ENCODE measurements around the gene CHRNA4. TPM values are rescaled to one million over a fixed set of nuclear protein-coding genes. Genes with fewer than 3 reads are reported as not detected.
"Not testable (repeated sequence)": the region's sequence is repeated elsewhere in the genome, so short reads cannot be mapped to it uniquely, and the experiment has no call there.

The CHRNA4 gene
- total RNA-seq, 2 donors from 2014 or later, result not detected

- ATAC-seq, result no peak
- no peak for DNase-seq
- intact Hi-C loops (cut with DNase I, micrococcal nuclease), result loop anchor here in 1 of 2 donors (5.0 kb wide), 1 partner anchor 70 kb away; no protein-coding TSS in a partner anchor
Measured at GRCh38 chr20:63382551-63383300, 21.6 kb upstream of the CHRNA4 start.

- DNase-seq (no peak), ATAC-seq (no peak)
- intact Hi-C loops (cut with DNase I, micrococcal nuclease), result loop anchor here in 1 of 2 donors (5.0 kb wide), 1 partner anchor 70 kb away; no protein-coding TSS in a partner anchor
Measured at GRCh38 chr20:63381781-63382431, 20.8 kb upstream of the CHRNA4 start.

- DNase-seq (no peak), ATAC-seq (no peak)
- intact Hi-C loops (cut with DNase I, micrococcal nuclease), result loop anchor here in 1 of 2 donors (5.0 kb wide), 1 partner anchor 68 kb away; no protein-coding TSS in a partner anchor
Measured at GRCh38 chr20:63380346-63380870, 19.3 kb upstream of the CHRNA4 start.

GRCh38 chr20:63379872-63380271 lies 18.7 kb upstream of the CHRNA4 start:
- intact Hi-C loops (cut with DNase I, micrococcal nuclease), result loop anchor here in 1 of 2 donors (5.0 kb wide), 1 partner anchor 68 kb away; no protein-coding TSS in a partner anchor
- DNase-seq, ATAC-seq: not testable (repeated sequence)

GRCh38 chr20:63379296-63379695 lies 18.1 kb upstream of the CHRNA4 start:
- ATAC-seq (no peak), DNase-seq (no peak)
- intact Hi-C loops (cut with DNase I, micrococcal nuclease), result no loop called here

- intact Hi-C loops (cut with DNase I, micrococcal nuclease), result no loop called here
- DNase-seq (no peak), ATAC-seq (no peak)
Measured at GRCh38 chr20:63378626-63379025, 17.5 kb upstream of the CHRNA4 start.

GRCh38 chr20:63377951-63378381 lies 16.8 kb upstream of the CHRNA4 start:
- no peak for ATAC-seq
- intact Hi-C loops (cut with DNase I, micrococcal nuclease), result no loop called here
- DNase-seq, result no peak

GRCh38 chr20:63377256-63377941 lies 16.2 kb upstream of the CHRNA4 start:
- no peak for DNase-seq
- intact Hi-C loops (cut with DNase I, micrococcal nuclease), result no loop called here
- no peak for ATAC-seq

GRCh38 chr20:63376283-63377250 lies 15.4 kb upstream of the CHRNA4 start:
- DNase-seq (no peak), ATAC-seq (no peak)
- intact Hi-C loops (cut with DNase I, micrococcal nuclease), result no loop called here

GRCh38 chr20:63375438-63375837 lies 14.3 kb upstream of the CHRNA4 start:
- no peak for DNase-seq
- no peak for ATAC-seq
- intact Hi-C loops (cut with DNase I, micrococcal nuclease), result no loop called here

GRCh38 chr20:63374504-63374903 lies 13.4 kb upstream of the CHRNA4 start:
- DNase-seq, result no peak
- no peak for ATAC-seq
- intact Hi-C loops (cut with DNase I, micrococcal nuclease), result no loop called here

- DNase-seq (no peak), ATAC-seq (no peak)
- intact Hi-C loops (cut with DNase I, micrococcal nuclease), result no loop called here
Measured at GRCh38 chr20:63373996-63374395, 12.8 kb upstream of the CHRNA4 start.

- ATAC-seq (no peak), DNase-seq (no peak)
- intact Hi-C loops (cut with DNase I, micrococcal nuclease), result no loop called here
Measured at GRCh38 chr20:63372971-63373885, 12.1 kb upstream of the CHRNA4 start.

GRCh38 chr20:63371291-63371865 lies 10.2 kb upstream of the CHRNA4 start:
- ATAC-seq, result no peak
- intact Hi-C loops (cut with DNase I, micrococcal nuclease), result no loop called here
- no peak for DNase-seq

GRCh38 chr20:63370618-63371187 lies 9.6 kb upstream of the CHRNA4 start:
- intact Hi-C loops (cut with DNase I, micrococcal nuclease), result no loop called here
- DNase-seq (no peak), ATAC-seq (no peak)

- intact Hi-C loops (cut with DNase I, micrococcal nuclease), result no loop called here
Measured at GRCh38 chr20:63369724-63370617, 8.8 kb upstream of the CHRNA4 start.

More at GRCh38 chr20:63369724-63370617, 8.8 kb upstream of the CHRNA4 start:
- ATAC-seq (no peak), DNase-seq (no peak)

Measured in left colon (tissue), 2 donors.